SK-N-DZ (cell line): ENCODE measurements around the gene TMEM19.
A peak's percentile ranks its signal among the peaks of the same experiment; 100 is the strongest.
"Not testable (repeated sequence)": the region's sequence is repeated elsewhere in the genome, so short reads cannot be mapped to it uniquely, and the experiment has no call there.

Source experiments
- DNase-seq: peaks from one replicate; pipeline ENCODE4 v3.0.0-alpha.2; 2015; ENCODE audit warnings: low spot score

Gene TMEM19

DNA sequence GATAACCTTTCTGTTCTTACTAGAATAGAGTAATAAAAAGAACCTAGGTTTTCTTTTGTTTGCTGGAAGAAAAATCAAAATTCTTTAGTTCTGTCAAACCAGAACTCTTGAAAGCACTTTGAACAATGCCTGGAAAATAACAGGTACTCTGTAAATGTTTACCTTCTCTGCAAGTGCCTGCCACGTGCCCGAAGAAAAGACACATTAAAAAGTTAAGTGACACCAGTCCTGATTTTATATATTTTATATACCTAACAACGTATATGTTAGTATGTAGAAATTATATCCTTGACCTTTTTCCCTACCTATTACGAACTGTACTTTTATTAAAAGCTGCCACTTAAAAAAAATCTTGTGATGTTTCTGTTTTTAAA is 20.8 kb upstream of the TMEM19 start:
- no peak for DNase-seq

- DNase-seq = no peak
These were observed 19.6 kb upstream of the TMEM19 start for GRCh38 chr12:71666259-71666658.

DNA sequence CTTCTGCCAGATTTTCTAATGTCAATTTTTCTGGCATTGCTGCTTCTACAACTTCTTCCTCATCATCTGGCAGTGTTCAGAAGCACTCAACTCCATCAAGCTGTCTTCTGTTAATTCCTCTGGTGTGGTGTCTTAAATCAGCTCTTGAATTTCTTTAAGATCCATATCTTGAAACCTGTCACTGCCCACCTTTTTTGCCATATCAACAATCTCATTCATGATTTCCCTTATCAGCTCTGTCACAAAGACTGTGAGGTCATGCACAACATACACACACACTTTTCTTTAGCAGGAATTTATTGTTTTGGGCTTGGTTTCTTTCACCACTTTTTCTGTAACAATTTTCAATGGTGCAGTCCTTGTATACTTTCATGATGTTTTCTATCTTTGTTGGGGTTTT is 14.6 kb upstream of the TMEM19 start:
- peak; percentile 13 for DNase-seq

DNA sequence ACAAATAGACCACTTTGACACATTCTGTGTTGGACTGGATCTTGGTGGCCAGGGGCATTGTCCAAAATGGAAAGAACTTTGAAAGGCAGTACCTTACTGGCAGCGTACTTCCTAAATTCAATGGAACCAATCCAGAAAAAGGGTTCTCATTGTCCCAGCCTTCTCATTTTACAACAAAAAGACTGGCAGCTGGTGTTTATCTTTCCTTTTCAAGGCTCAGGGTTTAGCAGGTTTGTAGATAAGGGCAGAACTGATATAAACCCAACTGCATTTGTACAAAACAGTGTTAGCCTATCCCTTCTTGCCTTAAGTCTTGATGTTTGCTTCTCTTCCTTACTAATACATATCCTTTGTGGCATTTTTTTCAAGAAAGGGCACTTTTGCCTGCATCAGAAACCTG is 14.1 kb upstream of the TMEM19 start:
- no peak for DNase-seq

DNA sequence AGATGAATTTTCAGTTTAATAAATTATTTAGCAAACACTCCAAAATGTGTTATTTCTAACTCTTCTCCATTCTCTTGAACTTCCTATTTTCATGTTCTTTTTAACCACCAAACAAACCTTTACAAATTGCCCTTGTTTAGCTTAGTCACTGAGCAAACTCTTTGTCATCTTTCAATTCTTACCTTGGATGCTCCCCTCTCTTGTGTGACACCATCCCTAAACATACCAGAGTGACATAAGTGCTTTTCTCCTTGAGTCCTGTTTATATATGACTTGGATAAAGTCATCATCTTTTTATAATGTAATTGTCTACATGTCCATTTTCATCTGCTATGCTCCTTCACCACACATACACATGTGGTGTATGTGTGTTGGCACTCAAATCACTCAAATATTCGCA is 3.4 kb upstream of the TMEM19 start:
- no peak for DNase-seq

- DNase-seq = no peak
These were observed 2.2 kb upstream of the TMEM19 start for GRCh38 chr12:71683633-71684032.

GRCh38 chr12:71684081-71684480 is 1.8 kb upstream of the TMEM19 start:
- DNase-seq = no peak

- DNase-seq = no peak
These were observed 473 bp upstream of the TMEM19 start for GRCh38 chr12:71685312-71685906.

DNA sequence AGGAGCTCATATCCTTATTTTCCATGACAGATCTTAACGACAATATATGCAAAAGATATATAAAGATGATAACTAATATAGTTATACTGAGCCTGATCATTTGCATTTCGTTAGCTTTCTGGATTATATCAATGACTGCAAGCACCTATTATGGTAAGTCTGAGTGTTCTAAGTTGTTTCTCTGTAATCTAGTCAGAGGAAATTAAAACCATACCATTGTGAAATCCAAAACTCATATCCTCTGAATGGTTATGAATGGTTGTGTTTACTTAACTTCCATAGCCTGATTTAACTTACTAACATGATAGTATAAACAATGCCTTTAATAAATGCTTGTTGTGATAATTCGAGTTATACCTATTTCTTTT is 760 bp downstream of the TMEM19 start:
- no peak for DNase-seq

GRCh38 chr12:71687172-71687571 is 1.3 kb downstream of the TMEM19 start:
- DNase-seq = not testable (repeated sequence)

GRCh38 chr12:71688961-71689570 is 3.2 kb downstream of the TMEM19 start:
- no peak for DNase-seq

DNA sequence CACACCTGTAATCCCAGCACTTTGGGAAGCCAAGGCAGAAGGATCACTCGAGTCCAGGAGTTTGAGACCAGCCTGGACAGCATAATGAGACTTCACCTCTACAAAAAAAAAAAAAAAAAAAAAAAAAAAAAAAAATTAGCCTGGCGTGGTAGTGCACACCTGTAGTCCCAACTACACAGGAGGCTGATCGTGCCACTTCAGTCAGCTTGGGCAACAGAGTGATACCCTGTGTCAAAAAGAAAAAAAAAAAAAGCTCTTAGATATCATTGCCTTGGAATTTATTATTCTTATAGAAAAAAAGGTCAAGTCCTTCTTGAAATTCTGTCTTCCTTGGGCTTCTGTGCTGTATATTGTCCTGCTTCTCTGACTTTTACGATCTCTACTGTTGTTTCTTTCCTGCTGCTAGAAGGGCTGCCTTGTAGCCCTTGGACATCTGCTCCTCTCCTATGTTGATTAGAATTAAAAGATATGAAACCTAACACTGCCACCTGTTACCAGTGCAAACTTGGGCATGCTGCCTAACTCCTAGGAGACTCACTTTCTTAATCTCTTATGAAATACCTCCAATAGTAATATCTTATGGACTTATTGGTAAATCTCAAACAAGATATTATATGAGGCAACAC is 5.7 kb downstream of the TMEM19 start:
- DNase-seq = no peak

DNA sequence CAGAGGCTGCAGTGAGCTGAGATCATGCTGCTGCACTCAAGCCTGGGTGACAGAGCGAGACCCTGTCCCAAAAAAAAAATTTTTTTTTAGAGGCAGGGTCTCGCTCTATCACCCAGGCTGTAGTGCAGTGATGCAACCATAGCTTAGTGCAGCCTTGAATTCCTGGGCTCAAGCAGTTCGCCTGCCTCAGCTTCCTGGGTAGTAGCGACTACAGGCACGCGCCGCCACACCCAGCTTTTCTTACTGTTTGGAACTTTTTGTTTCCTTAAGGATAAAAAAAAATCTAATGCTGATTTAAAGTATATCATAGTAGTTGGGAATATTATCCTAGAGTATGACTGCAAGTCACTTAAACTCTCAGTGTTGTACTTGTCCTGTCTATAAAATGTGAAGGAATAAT is 7.2 kb downstream of the TMEM19 start:
- DNase-seq = no peak

DNA sequence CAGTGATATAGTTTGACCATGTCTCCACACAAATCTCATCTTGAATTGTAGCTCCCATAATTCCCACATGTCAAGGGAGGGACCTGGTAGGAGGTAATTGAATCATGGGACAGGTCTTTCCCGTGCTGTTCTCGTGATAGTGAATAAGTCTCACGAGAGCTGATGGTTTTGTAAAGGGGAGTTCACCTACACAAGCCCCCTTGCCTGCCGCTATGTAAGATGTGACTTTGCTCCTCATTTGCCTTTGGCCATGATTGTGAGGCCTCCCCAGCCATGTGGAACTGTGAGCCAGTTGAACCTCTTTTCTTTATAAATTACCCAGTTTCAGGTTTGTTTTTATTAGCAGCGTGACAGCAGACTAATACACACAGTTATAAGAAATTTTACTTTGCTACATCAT is 7.8 kb downstream of the TMEM19 start:
- not testable (repeated sequence) for DNase-seq

- no peak for DNase-seq
These were observed 8.4 kb downstream of the TMEM19 start for GRCh38 chr12:71694099-71694820.

GRCh38 chr12:71695782-71696181 is 9.9 kb downstream of the TMEM19 start:
- no peak for DNase-seq

DNA sequence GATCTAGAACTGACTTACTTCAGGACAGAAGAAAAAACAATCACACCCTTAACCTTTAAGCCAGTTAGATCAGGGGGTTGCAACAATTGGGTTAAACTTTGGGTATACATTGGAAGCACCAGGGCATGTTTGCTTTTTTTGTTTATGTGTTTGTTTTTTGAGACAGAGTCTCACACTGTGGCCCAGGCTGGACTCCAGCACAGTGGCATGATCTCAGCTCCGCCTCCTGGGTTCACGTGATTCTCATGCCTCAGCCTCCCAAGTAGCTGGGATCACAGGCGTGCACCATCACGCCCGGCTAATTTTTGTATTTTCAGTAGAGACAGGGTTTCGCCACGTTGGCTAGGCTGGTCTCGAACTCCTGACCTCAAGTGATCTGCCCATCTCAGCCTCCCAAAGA is 16.3 kb downstream of the TMEM19 start:
- DNase-seq = not testable (repeated sequence)

GRCh38 chr12:71702590-71702989 is 16.7 kb downstream of the TMEM19 start:
- DNase-seq = no peak

DNA sequence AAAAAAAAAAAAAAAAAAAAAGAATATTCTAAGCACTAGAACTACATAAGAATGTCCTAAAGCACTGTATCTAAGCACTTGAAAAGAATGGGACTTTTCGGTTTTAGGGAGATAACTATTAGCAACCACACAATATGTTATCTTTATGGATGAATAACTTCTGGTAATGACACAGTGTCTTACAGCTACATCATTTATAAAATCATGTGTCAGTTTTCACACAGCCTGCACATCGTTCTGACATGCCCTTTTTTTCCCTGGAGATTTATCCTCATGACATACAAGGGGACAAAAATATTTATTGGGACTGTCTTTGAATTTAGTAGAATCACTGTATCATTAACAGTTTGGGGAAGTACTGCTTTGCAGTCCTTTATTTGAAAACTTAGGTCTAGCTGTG is 17.3 kb downstream of the TMEM19 start:
- DNase-seq = no peak

DNA sequence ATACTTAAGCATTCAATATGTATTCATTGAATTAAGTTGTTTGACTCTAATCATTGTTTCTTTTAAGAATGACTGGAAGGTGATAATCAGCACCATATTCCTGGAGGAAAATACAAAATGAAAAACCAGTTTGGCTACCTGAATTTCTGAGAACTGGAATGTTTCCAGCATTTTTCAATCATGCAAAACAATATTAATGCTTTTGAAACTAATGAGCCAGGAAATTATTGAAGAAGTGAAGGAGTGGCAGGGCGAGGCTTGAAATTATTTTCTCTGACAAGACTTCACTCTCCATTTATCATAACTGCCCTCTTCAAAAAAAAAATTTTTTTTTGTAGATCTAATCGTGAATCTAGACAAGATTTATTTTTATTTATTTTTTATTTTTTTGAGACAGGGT is 19.0 kb downstream of the TMEM19 start:
- no peak for DNase-seq

GRCh38 chr12:71708658-71709057 is 22.8 kb downstream of the TMEM19 start:
- no peak for DNase-seq

DNA sequence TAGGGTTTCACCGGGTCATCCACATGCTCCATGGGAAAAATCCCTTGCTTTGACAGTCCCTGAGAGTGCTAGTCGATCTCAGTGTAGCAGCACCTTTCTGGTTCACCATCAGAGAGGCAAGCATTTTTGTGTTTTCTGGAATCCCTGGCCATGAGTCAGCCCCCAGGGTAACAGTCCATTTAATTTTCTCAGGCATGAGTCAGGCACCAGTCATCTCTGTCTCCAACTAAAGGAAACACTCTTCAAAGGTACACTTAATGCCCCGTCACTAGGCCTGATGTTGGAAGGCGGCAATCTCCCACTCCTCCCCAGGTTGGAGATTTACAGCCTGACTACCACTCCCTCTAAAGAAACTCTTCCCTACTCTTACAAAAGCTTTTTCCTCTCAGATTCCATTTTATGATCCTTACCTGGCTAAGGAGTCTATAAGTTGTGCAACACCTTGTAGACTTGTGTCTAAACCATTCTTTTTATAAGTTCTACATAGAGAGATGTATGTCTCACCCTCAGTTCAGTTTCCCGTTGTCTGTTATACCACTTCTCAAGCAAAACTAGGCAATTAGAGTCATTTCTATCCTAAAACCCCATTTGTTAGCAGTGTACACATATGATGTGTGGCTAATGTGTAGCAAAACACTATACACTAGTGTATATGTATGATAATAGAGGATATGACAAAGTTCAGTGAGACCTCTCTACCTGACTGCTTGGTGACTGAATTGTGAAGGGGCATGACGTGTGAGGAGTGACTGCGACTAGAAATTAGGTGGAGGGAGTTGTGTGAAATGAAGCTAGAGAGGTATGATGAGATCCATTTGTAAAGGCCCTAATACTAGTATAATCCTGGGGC is 24.6 kb downstream of the TMEM19 start:
- DNase-seq = no peak
